PC-3 (cell line): Measurements from ENCODE around the gene OSBPL7. TPM values are rescaled to one million over a fixed set of nuclear protein-coding genes. Genes with fewer than 3 reads are reported as not detected.

Experiments used
- ATAC-seq: fragments of 200-7000 bp; cut with Tn5 transposase; 2 replicates; pipeline ENCODE4 v1.9.1; 2020; ENCODE audit warnings: mild to moderate bottlenecking, moderate library complexity
- Bru-seq: library from RNA; stranded (reverse); fragments of 400-500 nt; gene quantifications from one replicate; lab custom pipeline; 2021; lab: Mats Ljungman, UMichigan
- BruChase-seq, 2 experiments: library from RNA; stranded (reverse); fragments of 400-500 nt; gene quantifications; one replicate each; lab custom pipeline; 2021; lab: Mats Ljungman, UMichigan
- BruUV-seq: library from RNA; stranded (reverse); fragments of 400-500 nt; replicated peaks from 2 replicates; lab custom pipeline; 2021; lab: Mats Ljungman, UMichigan
- CTCF ChIA-PET: fragments of 300-600 bp; sonication (Branson Sonifier 250); formaldehyde crosslinking; loops from one replicate; lab custom pipeline; 2022; ENCODE audit warnings: antibody characterized with exemption; lab: Charles Lee
- POLR2A ChIA-PET: fragments of 300-600 bp; sonication (Branson Sonifier 250); formaldehyde crosslinking; loops from one replicate; lab custom pipeline; 2022; ENCODE audit warnings: antibody characterized with exemption; ENCODE audit not compliant: unreplicated experiment; lab: Charles Lee
- DNase-seq: peaks from one replicate; pipeline ENCODE4 v3.0.0-alpha.2; 2015
- H2AFZ ChIP-seq: fragments of 300-600 bp; sonication (generic); 2 replicates; pipeline ENCODE4 v1.6.0; 2016; ENCODE audit warnings: antibody characterized with exemption, low read length
- H3F3A ChIP-seq: fragments of 300-600 bp; sonication (generic); one replicate; pipeline ENCODE4 v1.6.0; 2017; ENCODE audit warnings: antibody characterized with exemption, low read length, control low read depth, mild to moderate bottlenecking; ENCODE audit not compliant: unreplicated experiment
- H3K27ac ChIP-seq: fragments of 300-600 bp; sonication (generic); 2 replicates; pipeline ENCODE4 v1.5.1; 2016; ENCODE audit warnings: mild to moderate bottlenecking, low read length
- H3K27me3 ChIP-seq: fragments of 300-600 bp; sonication (generic); 2 replicates; pipeline ENCODE4 v1.6.1; 2016; ENCODE audit warnings: low read length, mixed read lengths
- H3K36me3 ChIP-seq: fragments of 300-600 bp; sonication (generic); 2 replicates; pipeline ENCODE4 v1.6.1; 2016; ENCODE audit warnings: low read depth, mixed run types, low read length, mixed read lengths
- H3K4me1 ChIP-seq: fragments of 300-600 bp; sonication (generic); 2 replicates; pipeline ENCODE4 v1.5.1; 2016; ENCODE audit warnings: low read length; ENCODE audit not compliant: insufficient read depth
- H3K4me2 ChIP-seq: fragments of 300-600 bp; sonication (generic); 2 replicates; pipeline ENCODE4 v1.6.0; 2016; ENCODE audit warnings: low read length
- H3K4me3 ChIP-seq: fragments of 300-600 bp; sonication (generic); 2 replicates; pipeline ENCODE4 v1.5.1; 2016; ENCODE audit warnings: mild to moderate bottlenecking, low read length, mixed read lengths
- H3K79me2 ChIP-seq: fragments of 300-600 bp; sonication (generic); 2 replicates; pipeline ENCODE4 v1.6.1; 2017; ENCODE audit warnings: low read length, mixed read lengths
- H3K9ac ChIP-seq: fragments of 300-600 bp; sonication (generic); 2 replicates; pipeline ENCODE4 v1.6.0; 2016; ENCODE audit warnings: mild to moderate bottlenecking, low read length
- H3K9me2 ChIP-seq: fragments of 300-600 bp; sonication (generic); replicated peaks from 2 replicates; pipeline ENCODE4 v1.6.1; 2016; ENCODE audit warnings: mixed run types, low read length, mixed read lengths
- H3K9me3 ChIP-seq: fragments of 300-600 bp; sonication (generic); 2 replicates; pipeline ENCODE4 v1.6.1; 2016; ENCODE audit warnings: low read length, mixed read lengths
- H4K20me1 ChIP-seq: fragments of 300-600 bp; sonication (generic); 2 replicates; pipeline ENCODE4 v1.6.1; 2016; ENCODE audit warnings: low read length, mixed read lengths
- EZH2 ChIP-seq: fragments of 300-600 bp; sonication (generic); IDR thresholded peaks from one replicate; pipeline ENCODE4 v1.6.1; 2017; ENCODE audit warnings: antibody characterized with exemption, mild to moderate bottlenecking, low read length; ENCODE audit not compliant: unreplicated experiment
- EZH2phosphoT487 ChIP-seq: fragments of 300-600 bp; sonication (generic); IDR thresholded peaks from 2 replicates; pipeline ENCODE4 v1.6.1; 2018; ENCODE audit warnings: mild to moderate bottlenecking, antibody characterized with exemption, low read length, borderline replicate concordance
- intact Hi-C: fragments of 100-400 bp; cut with micrococcal nuclease; formaldehyde crosslinking; loops from 2 replicates; pipeline ENCODE4 v1.9.0; 2023
- long read RNA-seq: library from polyadenylated mRNA; unstranded; transcript quantifications from one replicate; pipeline ENCODE4 v2.0.0, GENCODE V29; 2021; ENCODE audit not compliant: unreplicated experiment
- total RNA-seq: library from RNA; depleted of rRNA; stranded (reverse); fragments of >200 nt; gene quantifications from 2 replicates; pipeline ENCODE4 v1.2.3, GENCODE V29; 2014; rRNA removed
- TF ChIP-seq, protein P1 (sequence below): fragments of 300-600 bp; sonication (generic); conservative IDR thresholded peaks from 2 replicates; pipeline ENCODE4 v1.5.1; 2017; ENCODE audit warnings: antibody characterized with exemption, low read depth, mild to moderate bottlenecking, low read length

The OSBPL7 gene, protein sequence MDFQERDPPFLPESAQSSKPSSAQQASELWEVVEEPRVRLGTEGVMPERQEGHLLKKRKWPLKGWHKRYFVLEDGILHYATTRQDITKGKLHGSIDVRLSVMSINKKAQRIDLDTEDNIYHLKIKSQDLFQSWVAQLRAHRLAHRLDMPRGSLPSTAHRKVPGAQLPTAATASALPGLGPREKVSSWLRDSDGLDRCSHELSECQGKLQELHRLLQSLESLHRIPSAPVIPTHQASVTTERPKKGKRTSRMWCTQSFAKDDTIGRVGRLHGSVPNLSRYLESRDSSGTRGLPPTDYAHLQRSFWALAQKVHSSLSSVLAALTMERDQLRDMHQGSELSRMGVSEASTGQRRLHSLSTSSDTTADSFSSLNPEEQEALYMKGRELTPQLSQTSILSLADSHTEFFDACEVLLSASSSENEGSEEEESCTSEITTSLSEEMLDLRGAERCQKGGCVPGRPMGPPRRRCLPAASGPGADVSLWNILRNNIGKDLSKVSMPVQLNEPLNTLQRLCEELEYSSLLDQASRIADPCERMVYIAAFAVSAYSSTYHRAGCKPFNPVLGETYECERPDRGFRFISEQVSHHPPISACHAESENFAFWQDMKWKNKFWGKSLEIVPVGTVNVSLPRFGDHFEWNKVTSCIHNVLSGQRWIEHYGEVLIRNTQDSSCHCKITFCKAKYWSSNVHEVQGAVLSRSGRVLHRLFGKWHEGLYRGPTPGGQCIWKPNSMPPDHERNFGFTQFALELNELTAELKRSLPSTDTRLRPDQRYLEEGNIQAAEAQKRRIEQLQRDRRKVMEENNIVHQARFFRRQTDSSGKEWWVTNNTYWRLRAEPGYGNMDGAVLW
- 18.4 and 22.1 TPM in 2 replicates for total RNA-seq
- percentile 69 among the genes with signal in this experiment for Bru-seq, nascent RNA
- BruChase-seq, experiment 1, labeled RNA remaining after a 6-hour chase: percentile 77 among the genes with signal in this experiment
- BruChase-seq, experiment 2, labeled RNA remaining after a 2-hour chase: percentile 80 among the genes with signal in this experiment
- long read RNA-seq, transcript OSBPL7-201 (23 exons, 3,640 nt): major isoform, 5 of 50 reads
- long read RNA-seq, partial matches to known transcripts: 24 of 50 reads
- long read RNA-seq, other reads (novel, unspliced or antisense): 21 of 50 reads

DNA sequence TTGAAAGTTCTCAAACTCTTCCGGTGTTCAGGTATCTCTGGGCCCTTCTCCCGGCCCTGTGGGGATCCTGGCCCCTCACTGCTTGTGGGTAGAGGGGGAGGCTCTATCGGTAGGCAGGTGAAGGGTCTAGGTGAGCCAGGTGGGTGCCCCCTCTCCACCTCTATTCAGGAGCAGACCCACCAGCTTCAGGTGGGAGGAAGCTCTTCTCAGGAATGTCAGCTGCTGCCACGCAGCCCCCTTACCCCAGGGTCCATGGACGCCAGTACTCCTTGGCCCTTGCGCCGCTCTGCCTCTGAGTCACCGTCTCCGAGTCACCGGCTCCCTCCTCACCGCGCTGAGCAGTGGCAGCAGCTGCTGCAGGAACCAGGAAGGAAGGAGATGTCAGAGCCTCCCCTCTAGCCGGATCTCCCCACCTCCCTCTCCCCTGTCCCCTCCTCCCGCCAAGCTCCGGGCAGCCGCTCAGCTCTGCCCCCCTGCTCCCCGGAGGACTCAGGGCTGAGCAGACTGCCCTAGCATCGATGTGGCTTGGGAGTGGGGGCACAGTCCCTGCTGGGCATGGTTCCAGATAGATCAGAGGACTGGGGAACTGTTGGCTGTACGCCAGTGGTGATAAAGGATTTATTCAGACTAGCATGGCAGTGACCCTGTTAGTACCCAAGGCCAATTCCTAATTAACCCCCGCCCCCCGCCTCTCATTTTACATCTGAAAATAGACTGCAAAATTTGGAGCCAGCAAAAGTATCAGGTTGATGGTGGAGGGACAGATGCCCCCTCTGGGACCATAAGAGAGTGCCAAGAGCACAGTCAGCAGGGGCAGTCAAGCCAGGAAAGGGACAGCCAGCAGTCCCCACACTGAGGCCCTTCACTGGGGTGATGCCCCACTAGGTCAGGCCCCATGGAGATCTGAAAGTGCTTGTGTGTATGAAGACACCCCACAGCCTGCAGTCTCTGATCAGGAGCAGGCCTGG is at the start of gene OSBPL7:
TSS of gene OSBPL7 (minus strand) at position 371 of the 968 bp plus-strand sequence. CDS start 1,516 bp downstream, outside the sequence.
- H3K4me3 ChIP-seq: peak within 1 kb of the TSS; percentile 74
- ChIA-PET CTCF (interaction anchor here (0.5 to 1.0 kb wide), 3 partner anchors 68 to 189 kb away, joined by 3 read pairs; no protein-coding TSS in a partner anchor), POLR2A (interaction anchor here (0.6 to 0.7 kb wide), 4 partner anchors 10 to 165 kb away, joined by 3 to 5 read pairs (median 4); partner anchors contain the start of genes LRRC46 and MRPL10)
- peak within 1 kb of the TSS; percentile 52 for H3K27ac ChIP-seq
- peaks cover 28% of the 10 kb centered on the region; the same call in 1 of the 2 replicates for H3K36me3 ChIP-seq
- DNase-seq (peak; percentile 94), ATAC-seq (peak; percentile 91)
- H3K9me3 ChIP-seq: no peaks in the 10 kb centered on the region
- peaks cover 14% of the 10 kb centered on the region for H3K79me2 ChIP-seq
- H3K4me1 ChIP-seq: peaks cover 25% of the 10 kb centered on the region
- BruUV-seq: no TSS peak
- H2AFZ ChIP-seq: peak within 1 kb of the TSS; percentile 63
- TF ChIP-seq, protein P1, sequence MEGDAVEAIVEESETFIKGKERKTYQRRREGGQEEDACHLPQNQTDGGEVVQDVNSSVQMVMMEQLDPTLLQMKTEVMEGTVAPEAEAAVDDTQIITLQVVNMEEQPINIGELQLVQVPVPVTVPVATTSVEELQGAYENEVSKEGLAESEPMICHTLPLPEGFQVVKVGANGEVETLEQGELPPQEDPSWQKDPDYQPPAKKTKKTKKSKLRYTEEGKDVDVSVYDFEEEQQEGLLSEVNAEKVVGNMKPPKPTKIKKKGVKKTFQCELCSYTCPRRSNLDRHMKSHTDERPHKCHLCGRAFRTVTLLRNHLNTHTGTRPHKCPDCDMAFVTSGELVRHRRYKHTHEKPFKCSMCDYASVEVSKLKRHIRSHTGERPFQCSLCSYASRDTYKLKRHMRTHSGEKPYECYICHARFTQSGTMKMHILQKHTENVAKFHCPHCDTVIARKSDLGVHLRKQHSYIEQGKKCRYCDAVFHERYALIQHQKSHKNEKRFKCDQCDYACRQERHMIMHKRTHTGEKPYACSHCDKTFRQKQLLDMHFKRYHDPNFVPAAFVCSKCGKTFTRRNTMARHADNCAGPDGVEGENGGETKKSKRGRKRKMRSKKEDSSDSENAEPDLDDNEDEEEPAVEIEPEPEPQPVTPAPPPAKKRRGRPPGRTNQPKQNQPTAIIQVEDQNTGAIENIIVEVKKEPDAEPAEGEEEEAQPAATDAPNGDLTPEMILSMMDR: peak; percentile 71
- no peak for TF ChIP-seq EZH2
- H3K4me2 ChIP-seq: peak within 1 kb of the TSS; percentile 86
- H4K20me1 ChIP-seq: no peaks in the 10 kb centered on the region
- no peaks in the 10 kb centered on the region for H3K9me2 ChIP-seq
- H3K9ac ChIP-seq: peak within 1 kb of the TSS; percentile 66
- no peaks in the 10 kb centered on the region for H3F3A ChIP-seq
- intact Hi-C loops: loop anchor here (1.0 kb wide), 2 partner anchors 10 to 11 kb away; partner anchors contain the start of genes LRRC46 and MRPL10
- no peaks in the 10 kb centered on the region for H3K27me3 ChIP-seq

DNA sequence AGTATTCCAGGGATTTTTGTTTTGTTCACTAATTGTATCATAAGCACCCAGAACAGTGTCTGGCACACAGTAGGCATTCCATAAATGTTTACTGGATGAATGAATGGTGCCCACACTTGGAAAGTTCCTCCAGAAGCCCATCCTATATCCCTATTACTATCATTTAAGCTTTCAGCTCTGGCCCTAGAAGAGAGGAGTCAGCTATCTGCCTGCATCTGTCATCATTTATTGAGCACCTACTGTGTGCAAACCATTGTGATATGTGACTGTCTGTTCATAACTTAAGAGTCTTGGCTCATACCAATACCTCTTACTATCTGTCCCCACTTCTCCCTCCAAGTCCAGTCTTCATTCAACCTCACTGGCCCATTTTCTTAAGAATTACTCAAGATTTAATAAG is 49.5 kb upstream of the OSBPL7 start:
- no peaks in the 10 kb centered on the region for H3K36me3 ChIP-seq
- no peaks in the 10 kb centered on the region for H3K79me2 ChIP-seq
- H2AFZ ChIP-seq: no peak overlapping the region
- BruUV-seq: no TSS peak
- ATAC-seq: no peak
- ChIA-PET POLR2A (no interaction called here), CTCF (no interaction called here)
- H3K9me3 ChIP-seq: no peaks in the 10 kb centered on the region
- no peak overlapping the region for H3K4me2 ChIP-seq
- no peaks in the 10 kb centered on the region for H3K4me1 ChIP-seq
- no peak overlapping the region for H3K4me3 ChIP-seq
- intact Hi-C loops: no loop called here
- H3K9ac ChIP-seq: no peak overlapping the region
- no peak overlapping the region for H3K27ac ChIP-seq
- no peak for DNase-seq
- no peaks in the 10 kb centered on the region for H3F3A ChIP-seq
- H4K20me1 ChIP-seq: no peaks in the 10 kb centered on the region
- TF ChIP-seq EZH2: no peak
- TF ChIP-seq EZH2phosphoT487: no peak
- TF ChIP-seq, protein P1: no peak
- no peaks in the 10 kb centered on the region for H3K9me2 ChIP-seq
- no peaks in the 10 kb centered on the region for H3K27me3 ChIP-seq
